Measurements from ENCODE around the gene TMEM43. TPM values are rescaled to one million over a fixed set of nuclear protein-coding genes. Genes with fewer than 3 reads are reported as not detected.

The TMEM43 gene
- total RNA-seq, 1 donor from 2014 or later, result 79.5 TPM

DNA sequence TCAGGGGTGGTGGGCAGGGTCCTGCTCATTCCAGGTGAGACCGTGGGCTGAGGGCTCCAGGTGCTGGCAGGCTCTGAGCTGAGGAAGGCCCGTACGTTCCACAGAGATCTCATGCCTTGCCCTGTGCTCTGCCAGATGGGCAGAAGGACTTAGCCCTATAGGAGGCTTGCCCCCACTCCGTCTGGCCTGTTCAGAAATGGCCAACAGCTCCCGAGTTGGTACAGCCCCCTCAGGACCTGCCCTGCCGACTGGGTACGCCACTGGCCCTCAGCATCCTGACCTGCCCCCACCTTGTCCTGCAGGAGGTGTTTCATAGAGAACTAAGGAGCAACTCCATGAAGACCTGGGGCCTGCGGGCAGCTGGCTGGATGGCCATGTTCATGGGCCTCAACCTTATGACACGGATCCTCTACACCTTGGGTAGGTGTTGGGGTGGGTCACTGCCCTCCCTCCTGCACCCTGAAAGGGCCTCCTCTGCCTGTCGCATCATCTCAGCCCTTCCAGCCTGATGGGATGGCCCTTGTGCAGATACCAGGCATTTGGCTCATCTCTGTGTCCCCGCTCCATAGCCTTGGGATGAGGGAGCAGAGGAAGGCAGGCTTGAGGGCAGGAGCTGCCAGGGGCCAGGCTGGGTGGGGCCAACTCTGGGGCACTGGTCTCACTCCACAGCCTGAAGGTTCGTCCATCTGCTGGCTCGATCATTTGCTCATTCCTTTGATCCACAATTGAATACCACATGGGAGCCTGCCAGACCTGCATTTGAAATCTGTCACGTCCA is 14.2 kb downstream of the TMEM43 start:
- DNase-seq (ENCODE audit: low read depth), result no peak
- Histone ChIP-seq H3K4me3 (ENCODE audit: low read depth, low read length) (no peak overlapping the region), H3K27me3 (ENCODE audit: control insufficient read depth, insufficient read depth, low read length) (no peaks in the 10 kb centered on the region), H3K36me3 (ENCODE audit: control insufficient read depth, insufficient read depth, low read length) (peaks cover 2% of the 10 kb centered on the region)
- no peak for TF ChIP-seq CTCF (IDR thresholded peaks at IDR 0.05; ENCODE audit: insufficient read depth, low read length, poor library complexity, severe bottlenecking)

DNA sequence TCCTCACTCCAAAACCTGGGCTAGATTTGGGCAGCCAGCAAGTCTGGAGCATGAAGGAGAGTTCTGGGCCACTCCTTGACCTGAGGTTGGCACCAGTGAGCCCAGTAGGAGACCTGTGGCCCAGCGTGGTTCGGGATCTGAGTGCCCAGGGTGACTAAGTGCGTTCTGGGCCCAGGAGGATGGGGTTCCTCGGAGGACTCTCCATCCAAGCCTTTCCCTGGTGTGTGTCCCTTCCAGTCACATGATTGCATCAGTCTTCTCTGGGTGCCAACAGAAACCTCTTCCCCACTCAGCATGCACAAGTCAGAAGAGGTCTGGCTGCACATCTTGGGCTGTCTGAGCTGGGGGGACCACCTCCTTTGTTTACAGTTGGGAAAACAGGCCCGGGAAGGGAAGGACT is 14.9 kb downstream of the TMEM43 start:
- DNase-seq (ENCODE audit: low read depth), result no peak
- Histone ChIP-seq H3K27me3 (ENCODE audit: control insufficient read depth, insufficient read depth, low read length) (no peaks in the 10 kb centered on the region), H3K36me3 (ENCODE audit: control insufficient read depth, insufficient read depth, low read length) (peaks cover 2% of the 10 kb centered on the region), H3K4me3 (ENCODE audit: low read depth, low read length) (no peak overlapping the region)
- TF ChIP-seq CTCF (IDR thresholded peaks at IDR 0.05; ENCODE audit: insufficient read depth, low read length, poor library complexity, severe bottlenecking), result no peak

DNA sequence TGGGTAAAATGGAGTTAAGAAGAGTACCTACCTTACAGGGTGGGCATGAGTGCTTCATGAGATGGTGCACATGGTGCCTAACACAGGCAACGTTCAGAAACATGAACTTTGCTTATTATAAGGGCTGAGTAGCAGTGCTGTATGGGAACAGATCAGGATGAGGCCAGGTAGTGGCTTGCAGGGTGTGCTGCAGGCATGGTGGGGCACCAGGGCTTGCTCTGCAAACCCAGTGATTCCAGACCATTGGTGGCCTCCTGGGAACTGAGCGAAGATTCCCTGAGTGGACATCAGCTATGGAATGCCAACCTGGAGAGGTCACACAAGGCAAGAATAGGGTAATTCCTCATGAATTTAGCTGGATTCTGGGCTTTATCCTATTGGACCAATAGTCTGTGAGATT is 15.8 kb downstream of the TMEM43 start:
- Histone ChIP-seq H3K27me3 (ENCODE audit: control insufficient read depth, insufficient read depth, low read length) (no peaks in the 10 kb centered on the region), H3K36me3 (ENCODE audit: control insufficient read depth, insufficient read depth, low read length) (peaks cover 2% of the 10 kb centered on the region), H3K4me3 (ENCODE audit: low read depth, low read length) (no peak overlapping the region)
- DNase-seq (ENCODE audit: low read depth), result no peak
- no peak for TF ChIP-seq CTCF (IDR thresholded peaks at IDR 0.05; ENCODE audit: insufficient read depth, low read length, poor library complexity, severe bottlenecking)

DNA sequence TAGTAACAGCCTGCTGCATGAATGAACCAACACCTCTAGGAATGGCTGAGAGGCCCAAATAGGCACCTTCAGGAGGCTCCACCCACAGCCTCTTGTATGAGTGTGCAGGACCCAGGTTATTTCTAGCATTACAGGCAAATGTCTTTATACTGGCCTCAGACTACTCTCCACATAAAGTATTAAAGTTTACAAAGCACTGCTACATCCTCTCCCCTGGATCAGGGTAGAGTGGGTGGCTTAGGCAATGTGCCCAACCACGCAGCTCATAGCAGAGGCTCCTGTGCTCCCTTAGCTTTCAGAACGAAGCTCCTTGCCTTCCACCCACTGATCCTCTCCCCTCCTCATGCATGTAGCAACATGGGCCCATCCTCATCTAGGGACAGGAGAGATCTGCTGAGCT is 16.3 kb downstream of the TMEM43 start:
- Histone ChIP-seq H3K36me3 (ENCODE audit: control insufficient read depth, insufficient read depth, low read length) (peaks cover 2% of the 10 kb centered on the region), H3K27me3 (ENCODE audit: control insufficient read depth, insufficient read depth, low read length) (no peaks in the 10 kb centered on the region), H3K4me3 (ENCODE audit: low read depth, low read length) (no peak overlapping the region)
- TF ChIP-seq CTCF (IDR thresholded peaks at IDR 0.05; ENCODE audit: insufficient read depth, low read length, poor library complexity, severe bottlenecking), result no peak
- DNase-seq (ENCODE audit: low read depth), result no peak

DNA sequence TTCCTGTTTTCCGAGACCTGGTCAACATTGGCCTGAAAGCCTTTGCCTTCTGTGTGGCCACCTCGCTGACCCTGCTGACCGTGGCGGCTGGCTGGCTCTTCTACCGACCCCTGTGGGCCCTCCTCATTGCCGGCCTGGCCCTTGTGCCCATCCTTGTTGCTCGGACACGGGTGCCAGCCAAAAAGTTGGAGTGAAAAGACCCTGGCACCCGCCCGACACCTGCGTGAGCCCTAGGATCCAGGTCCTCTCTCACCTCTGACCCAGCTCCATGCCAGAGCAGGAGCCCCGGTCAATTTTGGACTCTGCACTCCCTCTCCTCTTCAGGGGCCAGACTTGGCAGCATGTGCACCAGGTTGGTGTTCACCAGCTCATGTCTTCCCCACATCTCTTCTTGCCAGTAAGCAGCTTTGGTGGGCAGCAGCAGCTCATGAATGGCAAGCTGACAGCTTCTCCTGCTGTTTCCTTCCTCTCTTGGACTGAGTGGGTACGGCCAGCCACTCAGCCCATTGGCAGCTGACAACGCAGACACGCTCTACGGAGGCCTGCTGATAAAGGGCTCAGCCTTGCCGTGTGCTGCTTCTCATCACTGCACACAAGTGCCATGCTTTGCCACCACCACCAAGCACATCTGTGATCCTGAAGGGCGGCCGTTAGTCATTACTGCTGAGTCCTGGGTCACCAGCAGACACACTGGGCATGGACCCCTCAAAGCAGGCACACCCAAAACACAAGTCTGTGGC is 16.9 kb downstream of the TMEM43 start:
- TF ChIP-seq CTCF (IDR thresholded peaks at IDR 0.05; ENCODE audit: insufficient read depth, low read length, poor library complexity, severe bottlenecking), result no peak
- Histone ChIP-seq H3K27me3 (ENCODE audit: control insufficient read depth, insufficient read depth, low read length) (no peaks in the 10 kb centered on the region), H3K36me3 (ENCODE audit: control insufficient read depth, insufficient read depth, low read length) (peaks cover 3% of the 10 kb centered on the region), H3K4me3 (ENCODE audit: low read depth, low read length) (no peak overlapping the region)
- no peak for DNase-seq (ENCODE audit: low read depth)

Data from kidney epithelial cell (primary cell).